ENCODE results near the gene PLCH1.

GRCh38 chr3:155741101-155741500, 3.8 kb downstream of the PLCH1 start:
- TF ChIP-seq CTCF (conservative IDR thresholded peaks at IDR 0.05; ENCODE audit: low read length) (no peak), EZH2phosphoT487 (IDR thresholded peaks at IDR 0.05; ENCODE audit: borderline replicate concordance, low read depth, low read length) (no peak)

Data from OCI-LY7 (cell line).